WERI-Rb-1 (cell line): ENCODE data around the gene UBE2U.

Source experiments
- DNase-seq: peaks from one replicate; pipeline ENCODE4 v3.0.0-alpha.2; 2020
- H3K27ac ChIP-seq: fragments of 250-450 bp; sonication (Bioruptor Pico); 2 replicates; pipeline ENCODE4 v1.5.1; 2020; ENCODE audit warnings: mild to moderate bottlenecking, moderate library complexity
- H3K27me3 ChIP-seq: fragments of 250-450 bp; sonication (Bioruptor Pico); 2 replicates; pipeline ENCODE4 v1.5.1; 2021; ENCODE audit warnings: mild to moderate bottlenecking, low read depth, moderate library complexity; ENCODE audit not compliant: insufficient read depth, severe bottlenecking
- H3K36me3 ChIP-seq: fragments of 250-450 bp; sonication (Bioruptor Pico); 2 replicates; pipeline ENCODE4 v1.5.1; 2020; ENCODE audit warnings: mild to moderate bottlenecking, moderate library complexity
- H3K4me3 ChIP-seq: 2 replicates; pipeline ENCODE4 v1.5.1; 2011; ENCODE audit warnings: low read depth, mild to moderate bottlenecking, control low read depth, low read length
- H3K9me3 ChIP-seq: fragments of 250-450 bp; sonication (Bioruptor Pico); 2 replicates; pipeline ENCODE4 v1.5.1; 2021; ENCODE audit warnings: mild to moderate bottlenecking, moderate library complexity; ENCODE audit not compliant: severe bottlenecking
- TF ChIP-seq, protein P1 (sequence below): IDR thresholded peaks from 2 replicates; pipeline ENCODE4 v1.5.1; 2011; ENCODE audit warnings: low read depth, mild to moderate bottlenecking, control low read depth, inconsistent platforms, low read length

Gene UBE2U

DNA sequence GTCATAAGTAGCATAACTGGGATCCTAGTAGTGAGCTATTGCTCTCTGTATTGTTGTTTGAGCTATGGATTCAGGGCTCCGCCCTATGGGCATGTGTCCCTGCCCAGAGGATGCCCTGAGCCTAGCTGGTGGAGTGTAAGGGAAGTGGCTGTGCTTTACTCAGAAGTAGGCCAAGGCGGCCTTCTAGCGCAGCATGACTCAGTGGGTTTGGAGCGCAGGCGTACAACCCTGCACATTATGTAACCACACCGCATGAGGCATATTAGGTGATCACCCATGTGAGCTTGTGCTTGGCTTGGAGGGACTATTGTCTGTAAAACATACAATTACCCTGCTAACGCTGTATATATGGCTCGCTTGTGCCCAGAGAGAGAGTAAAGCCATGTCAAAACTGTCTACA is 11.1 kb upstream of the UBE2U start:
- Histone ChIP-seq H3K4me3 (no peak overlapping the region), H3K27ac (no peak overlapping the region), H3K27me3 (no peaks in the 10 kb centered on the region), H3K36me3 (no peaks in the 10 kb centered on the region), H3K9me3 (no peaks in the 10 kb centered on the region)
- TF ChIP-seq, protein P1, sequence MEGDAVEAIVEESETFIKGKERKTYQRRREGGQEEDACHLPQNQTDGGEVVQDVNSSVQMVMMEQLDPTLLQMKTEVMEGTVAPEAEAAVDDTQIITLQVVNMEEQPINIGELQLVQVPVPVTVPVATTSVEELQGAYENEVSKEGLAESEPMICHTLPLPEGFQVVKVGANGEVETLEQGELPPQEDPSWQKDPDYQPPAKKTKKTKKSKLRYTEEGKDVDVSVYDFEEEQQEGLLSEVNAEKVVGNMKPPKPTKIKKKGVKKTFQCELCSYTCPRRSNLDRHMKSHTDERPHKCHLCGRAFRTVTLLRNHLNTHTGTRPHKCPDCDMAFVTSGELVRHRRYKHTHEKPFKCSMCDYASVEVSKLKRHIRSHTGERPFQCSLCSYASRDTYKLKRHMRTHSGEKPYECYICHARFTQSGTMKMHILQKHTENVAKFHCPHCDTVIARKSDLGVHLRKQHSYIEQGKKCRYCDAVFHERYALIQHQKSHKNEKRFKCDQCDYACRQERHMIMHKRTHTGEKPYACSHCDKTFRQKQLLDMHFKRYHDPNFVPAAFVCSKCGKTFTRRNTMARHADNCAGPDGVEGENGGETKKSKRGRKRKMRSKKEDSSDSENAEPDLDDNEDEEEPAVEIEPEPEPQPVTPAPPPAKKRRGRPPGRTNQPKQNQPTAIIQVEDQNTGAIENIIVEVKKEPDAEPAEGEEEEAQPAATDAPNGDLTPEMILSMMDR = no peak
- no peak for DNase-seq

DNA sequence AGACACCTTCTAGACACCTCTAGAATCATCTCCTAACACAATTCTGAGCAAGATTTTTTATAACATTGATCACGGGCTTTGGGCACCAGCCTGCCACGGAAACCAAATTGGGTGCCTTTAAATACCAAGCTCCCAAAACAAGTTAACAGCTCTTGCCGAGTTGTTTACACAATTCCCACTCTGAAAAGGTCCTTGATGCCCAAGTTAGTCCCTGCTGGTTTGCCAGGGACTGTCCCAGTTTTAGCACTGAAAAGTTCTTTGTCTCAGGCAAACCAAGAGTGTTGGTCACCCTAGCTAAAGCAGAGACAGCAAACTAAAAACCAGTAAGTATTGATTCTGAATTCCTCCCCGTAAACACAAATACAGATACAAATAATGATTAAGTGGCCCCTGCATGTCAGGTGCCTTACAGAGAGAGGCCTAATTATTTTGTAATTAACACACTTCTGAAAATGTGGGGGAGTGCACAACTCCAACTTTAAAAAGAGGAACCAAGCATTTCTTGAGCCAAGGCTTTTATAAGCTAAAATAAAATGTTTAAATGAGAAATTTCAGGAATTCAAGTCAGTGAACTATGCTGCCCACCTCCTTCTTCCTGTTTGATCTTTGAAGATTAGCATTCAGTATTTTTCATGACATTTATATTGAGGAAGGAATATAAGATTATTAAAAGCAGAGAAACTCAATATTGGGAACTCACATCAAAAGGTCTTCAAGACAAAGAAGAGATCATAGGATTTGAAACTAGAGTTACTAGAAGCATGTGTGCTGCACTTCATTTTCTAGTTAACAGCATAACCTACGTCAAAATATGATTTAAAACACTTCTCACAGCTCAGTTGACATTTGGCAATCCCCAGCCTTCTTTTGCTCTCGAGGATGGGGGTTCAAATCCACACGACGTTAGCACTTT is 9.0 kb upstream of the UBE2U start:
- DNase-seq = no peak
- Histone ChIP-seq H3K9me3 (no peaks in the 10 kb centered on the region), H3K27ac (no peak overlapping the region), H3K36me3 (no peaks in the 10 kb centered on the region), H3K27me3 (no peaks in the 10 kb centered on the region), H3K4me3 (no peak overlapping the region)
- TF ChIP-seq, protein P1 = no peak

DNA sequence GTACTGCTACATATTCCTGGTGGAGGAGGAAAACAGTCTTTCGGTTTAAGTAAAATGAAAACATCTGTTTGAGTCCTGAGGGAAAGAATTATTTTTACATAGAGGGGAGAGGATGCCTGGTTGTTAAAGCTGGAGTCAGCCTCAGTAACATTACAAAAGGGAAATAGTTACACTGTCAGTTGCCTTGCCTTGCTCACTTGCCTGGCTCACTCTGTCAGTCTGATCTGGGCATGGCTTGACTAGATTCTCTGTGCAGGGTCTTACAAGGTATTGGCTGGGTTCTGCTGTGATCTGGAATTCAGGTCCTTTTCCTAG is 8.4 kb upstream of the UBE2U start:
- Histone ChIP-seq H3K4me3 (no peak overlapping the region), H3K27ac (no peak overlapping the region), H3K27me3 (no peaks in the 10 kb centered on the region), H3K36me3 (no peaks in the 10 kb centered on the region), H3K9me3 (no peaks in the 10 kb centered on the region)
- DNase-seq = no peak
- TF ChIP-seq, protein P1 = no peak

DNA sequence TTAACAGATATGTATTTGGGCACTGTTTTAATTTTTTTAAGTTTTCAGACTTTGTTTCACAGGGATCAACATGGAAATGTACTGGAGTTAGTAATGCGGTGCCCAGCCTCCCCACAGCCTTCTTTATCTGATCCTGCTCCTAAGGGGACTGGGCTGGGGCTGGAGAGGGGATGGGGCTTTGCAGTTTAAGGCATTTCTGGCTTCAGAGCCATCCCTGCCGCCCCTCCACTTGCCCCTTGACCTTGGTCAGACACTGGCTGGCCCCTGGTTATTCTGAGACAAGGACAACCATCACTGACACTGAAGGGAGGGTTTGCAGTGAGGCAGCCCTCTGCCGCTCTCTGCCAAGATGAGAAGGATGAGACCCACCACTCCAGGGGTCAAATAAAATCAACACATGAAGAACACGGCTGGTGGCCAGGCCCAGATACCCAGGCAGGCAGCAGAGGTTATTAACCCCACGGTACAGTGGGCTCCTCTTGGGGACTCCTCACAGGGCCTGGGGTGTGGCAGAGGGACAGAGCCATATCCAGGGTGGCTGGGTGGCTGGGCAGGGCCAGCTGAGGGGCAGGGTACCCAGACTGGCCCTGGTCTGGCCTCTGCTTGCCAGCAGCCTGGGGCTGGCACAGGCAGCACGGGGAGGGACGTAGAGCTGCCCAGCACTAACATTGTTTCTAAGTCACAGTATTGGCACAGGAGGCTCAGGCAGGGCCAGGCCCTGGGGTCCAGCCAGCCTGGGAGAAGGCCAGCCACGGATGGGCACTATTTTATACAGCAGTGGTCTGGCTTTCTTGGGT is 7.2 kb upstream of the UBE2U start:
- no peak overlapping the region for H3K4me3 ChIP-seq
- no peaks in the 10 kb centered on the region for H3K27me3 ChIP-seq
- TF ChIP-seq, protein P1 = no peak
- no peak for DNase-seq
- H3K27ac ChIP-seq = no peak overlapping the region
- no peaks in the 10 kb centered on the region for H3K36me3 ChIP-seq
- no peaks in the 10 kb centered on the region for H3K9me3 ChIP-seq

DNA sequence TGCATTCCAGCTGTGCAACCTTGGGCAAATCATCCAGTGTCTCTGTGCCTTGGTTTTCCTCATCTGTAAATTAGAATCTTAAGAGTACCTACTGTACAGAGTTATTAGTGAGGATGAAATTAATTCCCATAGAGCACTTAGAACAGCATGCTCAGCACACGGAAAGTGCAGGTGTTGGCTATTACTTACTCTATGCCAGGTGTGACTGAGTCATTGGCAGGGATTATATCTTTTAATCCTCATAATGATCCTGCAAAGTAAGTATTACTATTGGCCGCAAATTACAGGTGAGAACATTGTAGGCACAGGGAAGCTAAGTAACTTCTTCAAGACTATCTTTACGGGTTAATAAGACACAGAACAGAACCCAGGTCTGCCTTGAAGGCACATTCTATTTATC is 6.3 kb upstream of the UBE2U start:
- TF ChIP-seq, protein P1 = no peak
- Histone ChIP-seq H3K9me3 (no peaks in the 10 kb centered on the region), H3K27me3 (no peaks in the 10 kb centered on the region), H3K4me3 (no peak overlapping the region), H3K36me3 (no peaks in the 10 kb centered on the region), H3K27ac (no peak overlapping the region)
- no peak for DNase-seq
